ENCODE measurements around the gene IRF1. TPM values are rescaled to one million over a fixed set of nuclear protein-coding genes. Genes with fewer than 3 reads are reported as not detected.

IRF1 gene
- total RNA-seq, 1 donor: 24.6 TPM

DNA sequence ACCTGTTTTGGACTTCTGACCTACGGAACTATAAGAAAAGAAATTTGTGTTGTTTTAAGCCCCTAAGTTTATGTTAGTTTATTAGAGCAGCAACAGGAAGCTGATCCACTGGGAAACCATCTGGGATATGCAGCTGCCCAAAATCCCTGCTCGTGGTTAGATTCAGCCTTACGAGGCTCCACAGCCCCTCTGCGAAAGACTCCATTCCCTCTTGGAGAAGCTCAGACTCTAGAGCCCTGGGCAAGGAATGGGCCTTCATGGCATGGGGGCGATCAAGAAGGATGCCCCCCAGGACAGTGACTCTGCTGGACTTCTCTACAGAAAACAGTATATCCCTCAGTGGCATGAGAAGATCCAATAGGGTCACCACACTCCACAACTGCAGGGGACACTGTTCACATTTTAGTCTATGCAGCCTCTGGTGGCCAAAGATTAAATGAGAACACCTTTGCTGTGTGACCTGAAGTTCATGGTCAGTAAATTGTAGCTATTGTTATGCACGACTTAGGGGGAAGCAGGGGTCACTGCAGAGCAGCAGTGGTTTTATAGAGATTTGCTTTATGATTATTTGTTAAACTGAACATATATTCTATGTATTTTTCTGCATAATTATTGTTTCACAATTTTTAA is 21.1 kb downstream of the IRF1 start:
- DNase-seq (ENCODE audit: low read depth): no peak
- TF ChIP-seq, protein P1, sequence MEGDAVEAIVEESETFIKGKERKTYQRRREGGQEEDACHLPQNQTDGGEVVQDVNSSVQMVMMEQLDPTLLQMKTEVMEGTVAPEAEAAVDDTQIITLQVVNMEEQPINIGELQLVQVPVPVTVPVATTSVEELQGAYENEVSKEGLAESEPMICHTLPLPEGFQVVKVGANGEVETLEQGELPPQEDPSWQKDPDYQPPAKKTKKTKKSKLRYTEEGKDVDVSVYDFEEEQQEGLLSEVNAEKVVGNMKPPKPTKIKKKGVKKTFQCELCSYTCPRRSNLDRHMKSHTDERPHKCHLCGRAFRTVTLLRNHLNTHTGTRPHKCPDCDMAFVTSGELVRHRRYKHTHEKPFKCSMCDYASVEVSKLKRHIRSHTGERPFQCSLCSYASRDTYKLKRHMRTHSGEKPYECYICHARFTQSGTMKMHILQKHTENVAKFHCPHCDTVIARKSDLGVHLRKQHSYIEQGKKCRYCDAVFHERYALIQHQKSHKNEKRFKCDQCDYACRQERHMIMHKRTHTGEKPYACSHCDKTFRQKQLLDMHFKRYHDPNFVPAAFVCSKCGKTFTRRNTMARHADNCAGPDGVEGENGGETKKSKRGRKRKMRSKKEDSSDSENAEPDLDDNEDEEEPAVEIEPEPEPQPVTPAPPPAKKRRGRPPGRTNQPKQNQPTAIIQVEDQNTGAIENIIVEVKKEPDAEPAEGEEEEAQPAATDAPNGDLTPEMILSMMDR (IDR thresholded peaks at IDR 0.05; ENCODE audit: insufficient read depth, low read length): no peak
- no peak overlapping the region for H3K4me3 ChIP-seq (ENCODE audit: low read depth, low read length)

DNA sequence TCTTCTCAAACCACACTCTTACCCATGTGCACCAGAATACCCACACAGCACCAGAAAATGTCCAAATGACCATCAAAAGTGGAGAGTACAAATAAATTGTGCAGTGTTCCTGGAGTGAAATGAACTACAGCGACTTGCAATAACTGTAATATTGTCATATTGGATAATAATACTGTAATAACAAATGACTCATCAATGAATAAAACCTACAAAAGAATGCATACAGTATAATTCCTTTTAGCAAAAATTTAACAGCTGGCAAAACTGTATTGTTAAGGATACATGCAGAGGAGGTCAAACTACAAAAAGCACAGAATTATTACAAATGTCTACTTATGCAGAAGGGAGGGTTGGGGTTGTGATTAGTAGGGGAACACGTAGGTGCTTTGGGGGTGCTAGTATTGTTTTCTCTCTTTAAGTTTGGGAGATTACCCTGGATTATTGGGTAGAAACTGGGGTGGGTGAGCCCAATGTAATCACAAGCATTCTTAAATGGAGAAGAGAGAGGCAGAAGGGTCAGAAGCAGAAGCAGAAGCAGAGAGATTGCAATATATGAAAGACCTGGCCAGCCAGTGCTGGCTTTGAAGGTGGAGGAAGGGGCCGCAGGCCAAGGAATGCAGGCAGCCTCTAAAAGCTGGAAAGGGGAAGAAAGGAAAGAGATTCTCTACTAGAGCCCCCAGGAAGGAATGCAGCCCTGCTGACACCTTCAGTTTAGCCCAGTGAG is 21.8 kb downstream of the IRF1 start:
- H3K4me3 ChIP-seq (ENCODE audit: low read depth, low read length): no peak overlapping the region
- TF ChIP-seq, protein P1 (IDR thresholded peaks at IDR 0.05; ENCODE audit: insufficient read depth, low read length): no peak
- no peak for DNase-seq (ENCODE audit: low read depth)

DNA sequence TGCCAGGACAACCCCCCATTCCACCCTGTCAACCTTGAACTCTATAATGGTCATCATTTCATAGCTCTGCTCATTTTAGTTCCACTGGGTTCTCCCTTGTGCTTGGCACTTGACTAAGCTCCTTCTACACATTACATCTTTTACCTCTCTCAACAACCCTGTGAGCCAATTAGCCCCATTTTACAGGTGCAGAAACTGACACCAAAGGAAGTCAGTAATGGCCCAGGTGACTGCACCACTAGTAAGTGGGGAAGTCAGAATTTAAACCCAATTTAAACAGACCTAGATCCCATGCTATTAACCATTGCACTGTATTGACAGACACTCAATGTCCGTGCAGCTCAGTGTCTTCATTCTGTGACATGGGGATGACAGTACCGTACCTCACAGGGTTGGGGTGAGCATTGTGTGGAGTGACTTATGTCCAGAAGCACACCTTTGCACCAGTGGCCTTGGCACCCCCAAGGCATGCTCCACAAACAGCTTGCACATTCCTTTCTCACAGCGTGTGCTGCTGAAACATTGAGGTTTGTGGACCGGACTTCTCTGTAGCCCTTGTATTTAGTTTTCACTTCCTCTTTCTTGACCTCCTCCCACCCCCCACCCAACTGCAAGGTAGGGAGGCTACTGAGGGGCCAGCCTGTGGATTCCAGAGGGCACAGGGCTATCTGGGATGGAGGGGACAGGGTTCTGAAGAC is 23.1 kb downstream of the IRF1 start:
- TF ChIP-seq, protein P1 (IDR thresholded peaks at IDR 0.05; ENCODE audit: insufficient read depth, low read length): no peak
- H3K4me3 ChIP-seq (ENCODE audit: low read depth, low read length): no peak overlapping the region
- DNase-seq (ENCODE audit: low read depth): no peak

DNA sequence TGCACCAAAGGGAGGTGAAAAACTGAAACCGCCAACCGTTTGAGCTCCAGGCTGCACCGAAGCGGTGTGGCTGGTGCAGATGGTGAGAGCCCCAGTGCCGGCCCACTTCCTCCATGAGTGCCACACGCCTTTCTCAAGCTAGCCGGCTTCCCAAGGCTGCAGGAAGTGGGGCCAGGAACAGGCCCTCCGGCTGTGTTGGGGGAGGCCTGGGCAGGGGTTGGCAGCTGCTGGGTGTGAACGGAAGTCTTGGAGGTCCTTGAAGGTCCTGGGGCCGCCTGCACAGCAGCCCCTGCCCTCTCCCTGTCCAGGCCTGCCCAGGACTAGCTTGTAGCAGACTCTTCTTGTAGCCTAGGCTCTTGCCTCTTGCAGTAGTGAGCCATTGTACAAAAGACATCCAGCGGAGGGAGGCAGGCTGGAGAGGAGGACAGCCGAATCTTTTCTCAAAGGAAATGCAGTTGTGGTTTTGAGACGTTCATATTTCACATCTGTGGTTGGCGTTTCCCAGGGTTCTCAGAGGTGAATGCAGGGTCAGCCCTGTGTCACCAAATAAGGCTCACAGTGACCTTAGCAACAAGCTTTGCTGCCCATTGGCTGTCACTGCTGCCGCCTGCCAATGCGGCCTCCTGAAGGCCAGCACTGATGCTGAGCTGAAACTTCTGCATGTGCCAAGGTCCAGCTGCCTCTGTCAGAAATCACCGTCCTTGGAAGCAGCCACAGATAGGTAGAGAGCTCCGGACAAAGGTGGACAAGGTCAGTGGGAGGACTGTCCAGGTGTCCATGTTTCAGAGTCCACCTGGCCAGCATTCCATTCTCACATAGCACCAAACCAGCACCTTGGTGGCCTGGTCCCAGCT is 23.9 kb downstream of the IRF1 start:
- TF ChIP-seq, protein P1 (IDR thresholded peaks at IDR 0.05; ENCODE audit: insufficient read depth, low read length): no peak
- H3K4me3 ChIP-seq (ENCODE audit: low read depth, low read length): no peak overlapping the region
- DNase-seq (ENCODE audit: low read depth): no peak

DNA sequence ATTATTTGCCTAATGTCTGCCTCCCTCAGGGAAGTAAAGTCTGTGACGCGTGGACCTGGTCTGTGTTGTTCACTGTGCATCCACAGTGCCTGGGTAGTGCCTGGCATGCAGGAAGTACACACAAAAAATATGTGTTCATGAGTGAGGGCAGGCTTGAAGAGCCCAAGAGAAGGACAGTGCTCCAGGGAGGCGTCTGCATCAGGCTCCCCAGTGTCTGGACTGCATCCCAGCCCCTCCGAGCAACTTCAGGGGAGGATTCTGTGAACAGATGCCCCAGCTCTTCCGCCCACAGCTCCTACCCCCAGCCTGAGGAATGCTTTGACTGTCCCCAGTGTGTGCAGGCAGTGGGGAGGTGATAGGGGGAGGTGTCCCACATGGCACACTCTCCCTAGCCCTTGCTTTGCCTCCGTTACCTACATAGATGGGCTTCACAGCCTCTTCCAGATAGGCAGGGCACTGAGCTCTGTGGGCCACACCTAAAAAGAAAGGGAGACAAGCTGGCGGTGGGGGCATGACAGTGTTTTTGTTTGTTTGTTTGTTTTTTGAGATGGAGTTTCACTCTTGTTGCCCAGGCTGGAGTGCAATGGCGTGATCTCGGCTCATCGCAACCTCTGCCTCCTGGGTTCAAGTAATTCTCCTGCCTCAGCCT is 25.4 kb downstream of the IRF1 start:
- H3K4me3 ChIP-seq (ENCODE audit: low read depth, low read length): no peak overlapping the region
- DNase-seq (ENCODE audit: low read depth): no peak
- TF ChIP-seq, protein P1 (IDR thresholded peaks at IDR 0.05; ENCODE audit: insufficient read depth, low read length): no peak
